Mesendoderm (in vitro differentiated cells): ENCODE data around the gene LYPD8.

ENCODE experiments used
- DNase-seq: peaks from one replicate; pipeline ENCODE4 v3.0.0; 2013
- H2AK5ac ChIP-seq: 2 replicates; pipeline ENCODE4 v1.6.1; 2013; ENCODE audit warnings: low read length, inconsistent platforms
- H2BK120ac ChIP-seq: 2 replicates; pipeline ENCODE4 v1.6.1; 2013; ENCODE audit warnings: low read depth, mild to moderate bottlenecking, low read length, moderate library complexity, mixed read lengths
- H2BK15ac ChIP-seq: replicated peaks from 2 replicates; pipeline ENCODE4 v1.6.1; 2013; ENCODE audit warnings: low read depth, mild to moderate bottlenecking, moderate library complexity
- H2BK5ac ChIP-seq: 2 replicates; pipeline ENCODE4 v1.6.1; 2013; ENCODE audit warnings: low read length, inconsistent platforms
- H3K18ac ChIP-seq: 2 replicates; pipeline ENCODE4 v1.6.1; 2013; ENCODE audit warnings: mild to moderate bottlenecking, low read length, mixed read lengths
- H3K23ac ChIP-seq: one replicate; pipeline ENCODE4 v1.6.1; 2013; ENCODE audit warnings: low read length
- H3K27ac ChIP-seq: 2 replicates; pipeline ENCODE4 v1.5.1; 2013; ENCODE audit warnings: low read depth, mild to moderate bottlenecking, inconsistent platforms, low read length, moderate library complexity
- H3K27me3 ChIP-seq: 2 replicates; pipeline ENCODE4 v1.6.1; 2013; ENCODE audit warnings: low read length, control low read depth, mild to moderate bottlenecking, inconsistent platforms; ENCODE audit not compliant: insufficient read depth, poor library complexity
- H3K36me3 ChIP-seq: 2 replicates; pipeline ENCODE4 v1.6.1; 2013; ENCODE audit warnings: low read length, inconsistent platforms; ENCODE audit not compliant: control insufficient read depth, insufficient read depth
- H3K4ac ChIP-seq: one replicate; pipeline ENCODE4 v1.6.1; 2013; ENCODE audit warnings: low read depth, mild to moderate bottlenecking, low read length, moderate library complexity
- H3K4me1 ChIP-seq: 2 replicates; pipeline ENCODE4 v1.6.1; 2013; ENCODE audit warnings: low read depth, low read length, inconsistent platforms; ENCODE audit not compliant: control insufficient read depth
- H3K4me2 ChIP-seq: 2 replicates; pipeline ENCODE4 v1.6.1; 2013; ENCODE audit warnings: low read length
- H3K4me3 ChIP-seq: 2 replicates; pipeline ENCODE4 v1.5.1; 2013; ENCODE audit warnings: mild to moderate bottlenecking, low read length
- H3K56ac ChIP-seq: one replicate; pipeline ENCODE4 v1.6.1; 2013; ENCODE audit warnings: low read length
- H3K79me1 ChIP-seq: 2 replicates; pipeline ENCODE4 v1.6.1; 2013; ENCODE audit warnings: low read length, inconsistent platforms
- H3K79me2 ChIP-seq: 2 replicates; pipeline ENCODE4 v1.6.1; 2013; ENCODE audit warnings: mild to moderate bottlenecking, low read length; ENCODE audit not compliant: control insufficient read depth, insufficient read depth
- H3K9ac ChIP-seq: 2 replicates; pipeline ENCODE4 v1.6.1; 2013; ENCODE audit warnings: low read length, inconsistent platforms
- H4K5ac ChIP-seq: one replicate; pipeline ENCODE4 v1.6.1; 2013; ENCODE audit warnings: low read length
- H4K8ac ChIP-seq: one replicate; pipeline ENCODE4 v1.6.1; 2013; ENCODE audit warnings: low read depth, mild to moderate bottlenecking, control low read depth, low read length, moderate library complexity
- WGBS: extraction: QIAGEN DNeasy Blood & Tissue Kit; methylation state at CpG from one replicate; pipeline ENCODE4 v1.1.7; 2013; ENCODE audit warnings: low lambda C conversion rate, missing lambda C conversion rate; ENCODE audit not compliant: insufficient coverage; ENCODE audit errors: extremely low coverage; 5-methylcytosine and 5-hydroxymethylcytosine counted together

The LYPD8 gene

DNA sequence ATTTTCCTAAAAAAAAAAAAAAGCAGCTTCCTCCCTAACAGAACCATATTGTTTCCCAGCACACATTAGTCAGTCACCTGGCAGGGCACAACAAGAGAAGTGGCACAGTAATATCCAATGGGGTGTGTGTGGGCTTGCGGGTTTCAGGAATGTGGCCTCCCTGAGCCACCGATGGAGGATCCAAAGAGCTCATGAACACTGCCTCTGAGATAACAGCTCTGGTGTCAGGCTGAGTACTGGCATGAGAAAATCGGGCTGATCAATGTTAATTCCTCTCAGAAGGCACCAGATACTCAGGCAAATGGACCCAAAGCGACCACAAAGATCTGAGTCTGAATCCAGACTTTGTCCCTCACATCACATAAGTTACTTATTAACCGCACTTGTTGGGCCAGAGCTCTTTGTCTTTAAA is 2.2 kb upstream of the LYPD8 start:
- no peaks in the 10 kb centered on the region for H3K4me1 ChIP-seq
- H2BK5ac ChIP-seq, result no peak overlapping the region
- no peaks in the 10 kb centered on the region for H3K36me3 ChIP-seq
- no peak overlapping the region for H3K23ac ChIP-seq
- no peak overlapping the region for H3K4me3 ChIP-seq
- H3K18ac ChIP-seq, result no peak overlapping the region
- no peak overlapping the region for H4K8ac ChIP-seq
- H3K9ac ChIP-seq, result no peak overlapping the region
- no peaks in the 10 kb centered on the region for H3K79me2 ChIP-seq
- no peak overlapping the region for H2BK120ac ChIP-seq
- no peaks in the 10 kb centered on the region for H3K27me3 ChIP-seq
- no peak for DNase-seq
- no peak overlapping the region for H2AK5ac ChIP-seq
- H4K5ac ChIP-seq, result no peak overlapping the region
- H3K4me2 ChIP-seq, result no peak overlapping the region
- H2BK15ac ChIP-seq, result no peak overlapping the region
- H3K79me1 ChIP-seq, result no peaks in the 10 kb centered on the region
- no CpG with 5 or more reads among the region's 5 CpGs for WGBS
- H3K56ac ChIP-seq, result no peak overlapping the region
- H3K27ac ChIP-seq, result no peak overlapping the region
- no peak overlapping the region for H3K4ac ChIP-seq

DNA sequence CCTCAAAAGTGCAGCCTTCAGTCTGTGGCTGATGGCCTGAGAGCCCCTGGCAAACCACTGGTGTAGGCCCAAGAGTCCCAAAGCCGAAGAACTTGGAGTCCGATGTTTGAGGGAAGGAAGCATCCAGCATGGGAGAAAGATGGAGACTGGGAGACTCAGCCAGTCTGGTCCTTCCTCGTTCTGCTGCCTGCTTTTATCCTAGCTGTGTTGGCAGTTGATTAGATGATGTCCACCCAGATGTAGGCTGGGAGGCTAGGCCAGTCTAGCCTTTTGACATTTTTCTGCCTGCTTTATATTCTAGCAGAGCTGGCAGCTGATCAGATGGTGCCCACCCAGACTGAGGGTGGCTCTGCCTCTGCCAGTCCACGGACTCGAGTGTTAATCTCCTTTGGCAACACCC is 1.1 kb upstream of the LYPD8 start:
- WGBS, result no CpG with 5 or more reads among the region's 5 CpGs
- H3K27me3 ChIP-seq, result no peaks in the 10 kb centered on the region

DNA sequence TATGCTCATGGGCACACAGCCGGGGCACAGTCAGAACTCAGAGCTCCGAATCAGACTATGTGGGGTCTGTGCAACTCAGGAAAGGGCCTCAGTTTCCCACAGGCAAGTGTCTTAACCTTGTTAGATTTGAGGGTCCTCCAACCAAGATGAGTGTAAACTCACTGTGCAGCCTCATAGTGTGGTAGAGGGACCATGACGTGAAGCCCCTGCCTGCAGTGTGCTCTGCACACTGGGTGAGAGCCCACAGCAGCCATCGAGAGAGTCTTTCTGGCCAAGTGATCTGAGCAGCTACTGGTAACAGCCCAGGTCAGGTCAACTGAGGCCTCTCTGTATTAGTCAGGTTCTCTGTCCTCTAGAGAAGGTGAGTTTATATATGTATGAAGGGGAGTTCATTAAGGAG is 592 bp upstream of the LYPD8 start:
- no peak overlapping the region for H2BK5ac ChIP-seq
- H3K4me2 ChIP-seq, result no peak overlapping the region
- H3K18ac ChIP-seq, result no peak overlapping the region
- no peaks in the 10 kb centered on the region for H3K36me3 ChIP-seq
- no peak overlapping the region for H2BK120ac ChIP-seq
- H3K4me3 ChIP-seq, result no peak overlapping the region
- no peaks in the 10 kb centered on the region for H3K79me1 ChIP-seq
- H3K9ac ChIP-seq, result no peak overlapping the region
- no peaks in the 10 kb centered on the region for H3K27me3 ChIP-seq
- no peak overlapping the region for H4K8ac ChIP-seq
- no peak overlapping the region for H3K4ac ChIP-seq
- H4K5ac ChIP-seq, result no peak overlapping the region
- H3K23ac ChIP-seq, result no peak overlapping the region
- H3K56ac ChIP-seq, result no peak overlapping the region
- H2AK5ac ChIP-seq, result no peak overlapping the region
- H3K27ac ChIP-seq, result no peak overlapping the region
- no CpG with 5 or more reads among the region's 4 CpGs for WGBS
- H2BK15ac ChIP-seq, result no peak overlapping the region
- H3K79me2 ChIP-seq, result no peaks in the 10 kb centered on the region
- no peak for DNase-seq
- H3K4me1 ChIP-seq, result no peaks in the 10 kb centered on the region

More for the DNA sequence above, 1.1 kb upstream of the LYPD8 start:
- Histone ChIP-seq H3K4me3 (no peak overlapping the region), H3K23ac (no peak overlapping the region), H3K18ac (no peak overlapping the region), H3K36me3 (no peaks in the 10 kb centered on the region), H3K4me2 (no peak overlapping the region), H3K4ac (no peak overlapping the region), H3K4me1 (no peaks in the 10 kb centered on the region), H3K79me2 (no peaks in the 10 kb centered on the region), H2AK5ac (no peak overlapping the region), H4K5ac (no peak overlapping the region), H2BK5ac (no peak overlapping the region), H3K9ac (no peak overlapping the region), H2BK15ac (no peak overlapping the region), H3K79me1 (no peaks in the 10 kb centered on the region), H3K56ac (no peak overlapping the region), H4K8ac (no peak overlapping the region), H3K27ac (no peak overlapping the region), H2BK120ac (no peak overlapping the region)
- DNase-seq, result no peak

DNA sequence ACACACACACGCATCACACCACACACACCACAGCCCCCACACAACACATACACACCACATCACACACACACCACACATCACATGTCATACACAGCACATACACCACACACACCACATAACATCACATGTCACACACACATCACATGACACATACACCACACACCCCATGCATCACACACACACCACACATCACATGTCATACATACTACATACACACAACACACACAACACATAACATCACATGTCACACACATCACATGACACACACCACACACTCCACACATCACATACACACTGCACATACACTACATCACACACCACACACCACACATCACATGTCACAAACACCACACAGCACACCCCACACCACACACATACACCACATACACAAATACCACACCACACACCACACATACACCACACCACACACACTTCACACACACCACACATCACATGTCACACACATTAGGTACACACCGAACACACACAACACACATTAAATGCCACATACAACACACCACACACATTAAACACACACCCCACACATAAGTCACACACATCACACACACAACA is 1.8 kb downstream of the LYPD8 start:
- Histone ChIP-seq H2AK5ac (no peak overlapping the region), H3K4me3 (peak overlapping the region; percentile 26), H4K5ac (no peak overlapping the region), H3K4me2 (no peak overlapping the region), H2BK5ac (no peak overlapping the region), H3K36me3 (no peaks in the 10 kb centered on the region), H3K23ac (no peak overlapping the region), H3K27me3 (no peaks in the 10 kb centered on the region), H4K8ac (no peak overlapping the region), H3K9ac (no peak overlapping the region), H2BK15ac (no peak overlapping the region), H3K4ac (no peak overlapping the region), H3K56ac (no peak overlapping the region), H3K18ac (no peak overlapping the region), H2BK120ac (no peak overlapping the region), H3K4me1 (no peaks in the 10 kb centered on the region), H3K79me1 (no peaks in the 10 kb centered on the region), H3K27ac (no peak overlapping the region), H3K79me2 (no peaks in the 10 kb centered on the region)
- WGBS, result 100% methylated on average over 2 of the region's 2 CpGs
- no peak for DNase-seq

DNA sequence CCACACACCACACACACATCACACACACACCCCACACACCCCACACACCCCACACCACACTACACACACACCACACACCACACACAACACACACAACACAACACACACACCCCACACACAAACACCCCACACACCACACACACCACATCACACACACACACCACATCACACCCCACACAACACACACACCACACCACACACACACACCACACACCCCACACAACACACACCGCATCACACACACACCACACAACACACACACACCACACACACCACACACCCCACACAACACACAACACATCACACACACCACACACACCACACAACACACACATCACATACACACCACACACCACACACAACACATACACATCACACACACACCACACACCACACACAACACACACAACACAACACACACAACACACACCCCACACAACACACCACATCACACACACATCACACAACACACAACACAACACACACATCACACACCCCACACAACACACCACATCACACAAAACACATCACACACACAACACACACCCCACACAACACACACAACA is 2.4 kb downstream of the LYPD8 start:
- H3K36me3 ChIP-seq, result no peaks in the 10 kb centered on the region
- H3K4me1 ChIP-seq, result no peaks in the 10 kb centered on the region
- H2BK120ac ChIP-seq, result no peak overlapping the region
- no peak overlapping the region for H3K9ac ChIP-seq
- no peak overlapping the region for H4K5ac ChIP-seq
- no peak overlapping the region for H3K23ac ChIP-seq
- no peaks in the 10 kb centered on the region for H3K79me1 ChIP-seq
- H3K27me3 ChIP-seq, result no peaks in the 10 kb centered on the region
- H3K79me2 ChIP-seq, result no peaks in the 10 kb centered on the region
- no peak overlapping the region for H2BK5ac ChIP-seq
- H3K56ac ChIP-seq, result no peak overlapping the region
- no peak for DNase-seq
- no peak overlapping the region for H3K4me3 ChIP-seq
- H2AK5ac ChIP-seq, result no peak overlapping the region
- no CpG with 5 or more reads among the region's 1 CpG for whole genome bisulfite sequencing
- H3K18ac ChIP-seq, result no peak overlapping the region
- no peak overlapping the region for H3K4me2 ChIP-seq
- H2BK15ac ChIP-seq, result no peak overlapping the region
- H4K8ac ChIP-seq, result no peak overlapping the region
- H3K27ac ChIP-seq, result no peak overlapping the region
- H3K4ac ChIP-seq, result no peak overlapping the region
